ENCODE data around the gene CCNQ.

CCNQ gene

DNA sequence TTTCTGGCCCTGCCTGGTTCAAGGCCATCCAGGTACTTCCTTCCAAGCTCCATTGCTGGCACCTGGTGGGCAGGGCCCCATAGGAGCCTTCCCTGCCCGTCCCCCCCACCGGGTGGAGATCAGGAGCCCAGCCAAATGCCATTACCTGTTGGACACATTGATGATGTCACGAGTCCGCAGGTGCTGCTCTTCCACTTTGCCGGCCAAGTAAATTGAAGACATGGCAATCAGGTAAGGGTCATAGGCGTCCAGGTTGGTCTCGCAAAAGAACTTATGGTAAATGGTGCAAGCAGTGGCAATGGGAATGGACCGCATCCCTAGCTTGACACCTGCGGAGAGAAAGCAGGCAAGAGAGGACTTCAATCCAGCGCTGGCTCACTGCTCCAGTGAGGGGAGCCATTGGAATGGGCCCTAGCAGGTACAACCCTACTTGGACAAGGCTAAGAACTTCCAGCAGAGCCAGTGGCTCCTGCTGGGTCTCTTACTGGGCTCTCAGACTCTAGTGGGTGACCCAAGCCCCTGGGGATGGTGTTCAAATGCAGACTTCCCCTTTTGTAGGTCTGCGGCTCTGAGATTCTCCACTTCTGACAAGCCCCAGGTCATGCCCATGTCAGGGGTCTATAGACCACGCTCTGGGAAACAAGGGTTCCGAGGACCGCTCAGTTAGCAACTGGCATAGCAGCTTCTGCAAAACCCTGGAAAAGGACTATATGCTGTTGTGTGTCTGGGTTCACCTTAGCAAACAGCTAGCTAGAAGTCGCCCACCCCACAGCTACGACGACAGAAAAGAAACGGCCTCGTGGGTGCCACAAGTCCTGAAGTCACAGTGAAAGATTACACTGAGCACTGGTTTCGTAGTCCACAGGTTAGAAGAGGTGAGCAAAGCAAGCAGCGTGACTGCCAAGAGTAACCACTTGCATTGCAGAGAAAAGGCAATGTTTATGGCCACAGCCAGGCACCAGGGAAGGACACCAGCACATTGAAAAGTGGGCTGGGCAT is 2.8 kb downstream of the CCNQ start:
- no peak for DNase-seq

DNA sequence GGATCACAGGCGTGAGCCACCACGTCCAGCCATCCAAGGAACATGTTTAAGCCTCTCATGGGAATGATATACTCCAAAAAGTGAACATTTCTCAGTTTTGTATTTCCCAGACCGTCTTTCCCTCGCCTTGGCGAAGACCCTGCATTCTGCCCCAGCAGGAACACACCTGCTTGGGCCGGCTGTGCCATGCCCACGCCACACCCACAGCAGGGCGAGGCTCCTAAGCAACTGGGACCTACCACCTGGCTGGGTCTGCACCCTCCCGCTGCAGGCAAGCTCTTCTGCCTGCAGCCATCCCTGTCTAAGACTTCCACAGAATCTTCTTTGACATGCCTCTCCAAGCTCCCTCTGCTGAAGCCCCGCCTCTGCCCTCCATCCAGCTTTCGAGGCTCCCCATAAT is 3.6 kb downstream of the CCNQ start:
- no peak for DNase-seq

GRCh38 chrX:153593811-153594500 is 5.0 kb downstream of the CCNQ start:
- no peak for DNase-seq

GRCh38 chrX:153592966-153593688 is 5.8 kb downstream of the CCNQ start:
- DNase-seq = no peak

- no peak for DNase-seq
Measured at GRCh38 chrX:153592091-153592833, 6.7 kb downstream of the CCNQ start.

DNA sequence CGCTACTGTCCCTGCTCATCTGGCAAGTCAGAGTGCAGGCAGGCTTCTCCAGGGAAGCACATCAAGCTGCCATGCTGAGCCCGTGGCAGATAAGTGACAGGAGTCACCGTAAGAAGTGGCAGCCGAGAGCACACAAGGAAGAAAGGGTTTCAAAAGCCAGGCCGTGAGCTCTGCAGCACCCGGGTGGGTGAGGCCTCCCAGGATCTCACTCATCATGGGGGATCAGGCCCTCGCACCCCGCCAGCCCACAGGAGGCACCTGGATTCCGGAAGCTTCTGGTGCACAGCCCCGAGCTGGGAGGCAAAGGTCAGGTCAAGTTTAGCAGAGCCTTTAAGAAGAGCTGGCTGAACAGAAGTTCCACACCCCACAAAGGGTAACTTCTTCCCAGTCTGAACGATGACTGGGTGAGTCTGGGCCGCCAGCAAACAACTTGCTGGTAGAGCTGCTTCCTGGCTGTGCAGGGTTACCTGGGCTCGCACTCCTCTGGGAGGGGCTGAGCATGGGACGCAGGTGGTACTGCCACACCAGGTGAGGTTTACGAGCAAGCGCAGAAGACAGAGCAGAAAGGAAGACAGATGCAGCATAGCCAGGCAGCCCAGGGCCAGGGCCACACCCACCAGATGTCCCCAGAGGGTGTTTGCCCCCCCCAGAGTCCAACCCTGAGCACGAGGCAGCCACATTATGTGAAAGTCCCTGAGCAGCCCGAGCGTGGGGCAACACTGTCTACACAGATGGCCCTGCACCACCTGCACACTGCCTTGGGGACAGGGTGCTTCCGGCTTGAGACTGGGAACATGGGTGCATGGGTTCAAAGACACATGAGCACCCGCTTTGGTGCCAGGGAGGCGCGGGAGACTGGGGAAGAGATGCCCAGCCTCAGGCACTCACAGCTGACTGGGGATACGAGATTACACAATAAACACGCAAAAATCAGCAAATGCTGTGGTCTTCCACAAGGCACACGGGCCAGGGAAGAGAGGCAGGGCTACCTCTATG is 7.7 kb downstream of the CCNQ start:
- DNase-seq = no peak

GRCh38 chrX:153588782-153589446 is 10.0 kb downstream of the CCNQ start:
- no peak for DNase-seq

DNA sequence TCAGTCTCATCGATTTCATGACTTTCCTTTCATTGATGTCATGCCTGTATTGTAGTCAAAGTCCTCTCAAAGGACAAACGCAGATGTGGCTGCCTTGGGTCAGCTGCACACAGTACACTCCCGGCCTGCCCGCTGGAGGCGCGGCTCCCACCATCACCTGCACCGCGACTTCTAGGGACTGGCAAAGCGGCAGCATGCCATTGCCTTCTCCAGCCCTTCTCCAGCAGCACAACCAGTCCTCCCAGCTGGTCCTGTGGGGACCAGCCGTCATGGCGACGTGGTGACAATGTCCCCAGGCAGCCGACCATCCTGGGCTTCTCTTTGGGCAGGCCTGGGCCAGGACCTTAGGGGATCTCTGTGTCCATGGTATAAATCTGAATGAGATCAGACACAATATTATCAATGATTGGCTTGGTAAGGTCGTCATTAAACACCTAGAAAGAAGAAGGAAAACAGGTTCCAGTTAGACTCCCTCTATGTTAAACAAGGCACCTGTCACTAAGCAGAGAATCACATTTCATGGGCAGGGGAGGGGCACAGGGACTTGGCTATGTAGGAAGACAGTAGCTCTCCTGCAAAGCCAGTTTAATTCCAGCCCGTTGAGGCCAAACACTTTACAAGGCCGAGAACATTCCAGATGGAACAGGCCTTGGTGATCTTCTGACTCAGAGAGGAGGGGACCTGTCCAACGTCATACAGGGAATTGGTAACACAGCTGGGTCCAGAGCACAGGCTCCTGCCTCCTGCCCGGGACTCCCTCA is 10.7 kb downstream of the CCNQ start:
- no peak for DNase-seq

DNA sequence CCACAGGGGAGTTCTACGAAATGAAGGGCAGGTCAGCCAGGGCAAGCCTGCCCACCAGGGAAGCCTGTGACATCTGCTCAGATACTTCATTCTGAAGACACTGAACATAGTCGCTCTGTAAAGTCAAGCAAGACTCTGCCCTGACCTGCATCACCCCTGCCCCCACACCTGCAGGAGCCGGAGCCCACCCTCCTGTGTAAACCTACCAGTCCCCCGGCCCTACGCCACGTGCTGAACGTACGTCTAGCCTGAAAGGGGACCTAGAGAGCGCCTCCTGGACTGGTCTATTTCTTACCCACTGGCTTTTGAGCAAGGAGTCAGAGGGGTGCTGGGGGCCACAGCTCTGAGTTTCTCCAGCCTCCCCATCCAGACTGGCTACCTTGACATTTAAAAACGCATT is 11.6 kb downstream of the CCNQ start:
- no peak for DNase-seq

- DNase-seq = no peak
Measured at GRCh38 chrX:153585827-153586226, 13.1 kb downstream of the CCNQ start.

GRCh38 chrX:153583433-153583832 is 15.5 kb downstream of the CCNQ start:
- no peak for DNase-seq

GRCh38 chrX:153582896-153583295 is 16.0 kb downstream of the CCNQ start:
- DNase-seq = no peak

DNA sequence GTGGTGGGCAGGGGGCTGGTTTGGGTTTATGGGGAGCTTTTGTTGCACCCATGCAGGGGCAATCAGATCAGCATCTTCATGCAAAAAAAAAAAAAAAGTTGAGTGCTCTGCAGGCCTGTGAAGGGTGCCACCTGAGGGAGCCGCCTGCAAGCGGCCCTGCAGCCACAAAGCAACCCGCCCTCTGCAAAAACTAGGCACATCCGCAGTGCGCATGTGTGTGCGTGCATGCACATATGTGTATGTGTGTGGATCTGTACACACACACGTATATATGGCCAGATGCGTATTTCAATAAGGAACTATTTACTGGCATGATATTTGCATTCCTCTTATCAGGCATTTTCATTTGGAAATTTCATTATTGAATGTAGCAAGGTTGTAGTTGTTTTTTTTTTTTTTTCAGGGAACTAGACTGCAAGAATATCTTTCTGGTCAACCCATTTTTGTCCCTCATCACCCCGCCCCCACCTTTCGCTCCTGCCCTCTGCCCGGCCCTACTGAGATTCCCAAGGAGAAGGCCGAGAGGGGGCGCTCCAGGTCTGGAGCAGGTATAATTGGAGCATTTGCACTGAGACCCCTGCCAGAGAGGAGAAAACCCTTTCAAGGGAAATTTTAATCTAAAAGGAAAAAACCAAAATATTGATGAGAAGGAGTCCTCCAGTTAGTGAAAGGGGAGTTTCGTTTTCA is 18.1 kb downstream of the CCNQ start:
- no peak for DNase-seq

- no peak for DNase-seq
Measured at GRCh38 chrX:153578889-153579288, 20.1 kb downstream of the CCNQ start.

- DNase-seq = no peak
Measured at GRCh38 chrX:153578200-153578835, 20.6 kb downstream of the CCNQ start.

GRCh38 chrX:153576961-153577360 is 22.0 kb downstream of the CCNQ start:
- no peak for DNase-seq

DNA sequence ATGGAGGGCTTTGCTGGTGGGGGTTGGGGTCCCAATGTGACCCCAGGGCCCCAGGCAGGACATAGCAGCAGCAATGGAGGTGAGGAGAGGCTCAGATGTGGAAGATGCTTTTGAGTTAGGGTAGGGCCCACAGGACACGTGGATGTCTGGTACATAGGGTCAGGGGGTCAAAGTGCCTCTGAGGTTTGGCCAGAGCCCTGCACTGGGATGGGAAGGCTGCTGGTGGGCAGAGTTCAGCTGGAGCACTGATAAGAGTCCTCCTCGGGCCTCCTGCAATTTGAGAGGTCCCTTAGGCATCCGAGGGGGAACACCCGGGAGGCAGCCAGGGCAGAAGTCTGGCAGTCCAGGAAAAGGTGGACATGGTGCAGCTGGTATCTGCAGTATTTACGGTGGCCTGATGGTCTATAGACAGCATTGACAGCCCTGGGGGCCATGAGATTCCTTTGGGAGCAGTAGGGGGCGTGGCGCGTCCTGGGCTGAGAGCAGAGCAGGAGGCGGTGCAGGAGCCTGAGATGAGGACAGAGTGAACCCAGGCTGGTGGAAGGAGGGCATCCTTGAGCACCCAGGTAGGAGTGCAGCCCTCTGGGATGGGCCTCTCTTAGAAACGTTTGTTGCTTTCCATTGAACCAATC is 22.6 kb downstream of the CCNQ start:
- DNase-seq = no peak

GRCh38 chrX:153573984-153574383 is 25.0 kb downstream of the CCNQ start:
- no peak for DNase-seq
